HG03139 (cell line): ENCODE measurements around the gene LSM3.

Experiments
- ATAC-seq: cut with Tn5 transposase; IDR thresholded peaks from one replicate; pipeline ENCODE4 v1.9.1; 2021; ENCODE audit not compliant: unreplicated experiment

Gene LSM3

GRCh38 chr3:14143271-14144225 is 35.1 kb upstream of the LSM3 start:
- no peak for ATAC-seq

DNA sequence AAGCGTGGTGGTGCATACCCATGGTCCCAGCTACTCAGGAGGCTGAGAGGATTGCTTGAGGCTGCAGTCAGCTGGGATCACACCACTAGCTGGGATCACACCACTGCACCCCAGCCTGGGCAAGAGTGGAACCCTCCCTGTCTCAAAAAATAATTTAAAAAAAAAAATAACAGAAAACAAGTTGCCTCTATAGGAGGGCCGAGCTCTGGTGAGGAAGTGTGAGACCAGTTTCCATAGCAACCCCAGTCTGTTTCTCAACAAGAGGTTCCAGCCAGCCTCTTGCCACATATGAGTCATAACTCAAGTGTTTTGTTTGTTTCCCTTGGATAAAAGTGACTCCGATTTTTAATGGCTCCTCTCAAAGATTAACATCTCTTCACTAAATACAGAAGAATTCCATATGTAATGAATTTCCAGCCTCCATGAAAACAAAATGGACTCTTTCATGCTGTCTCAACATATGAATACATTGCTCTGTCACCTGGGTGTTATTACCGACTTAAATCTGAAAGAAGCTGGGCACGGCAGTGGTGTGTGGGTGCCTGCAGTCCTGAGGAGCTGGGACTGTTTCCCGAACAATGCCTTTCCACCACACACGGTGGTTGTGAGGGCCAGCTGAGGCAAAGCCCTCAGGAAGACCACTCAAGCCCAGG is 34.1 kb upstream of the LSM3 start:
- peak; percentile 87 for ATAC-seq

- no peak for ATAC-seq
Observed at GRCh38 chr3:14145236-14145635, 33.4 kb upstream of the LSM3 start.

DNA sequence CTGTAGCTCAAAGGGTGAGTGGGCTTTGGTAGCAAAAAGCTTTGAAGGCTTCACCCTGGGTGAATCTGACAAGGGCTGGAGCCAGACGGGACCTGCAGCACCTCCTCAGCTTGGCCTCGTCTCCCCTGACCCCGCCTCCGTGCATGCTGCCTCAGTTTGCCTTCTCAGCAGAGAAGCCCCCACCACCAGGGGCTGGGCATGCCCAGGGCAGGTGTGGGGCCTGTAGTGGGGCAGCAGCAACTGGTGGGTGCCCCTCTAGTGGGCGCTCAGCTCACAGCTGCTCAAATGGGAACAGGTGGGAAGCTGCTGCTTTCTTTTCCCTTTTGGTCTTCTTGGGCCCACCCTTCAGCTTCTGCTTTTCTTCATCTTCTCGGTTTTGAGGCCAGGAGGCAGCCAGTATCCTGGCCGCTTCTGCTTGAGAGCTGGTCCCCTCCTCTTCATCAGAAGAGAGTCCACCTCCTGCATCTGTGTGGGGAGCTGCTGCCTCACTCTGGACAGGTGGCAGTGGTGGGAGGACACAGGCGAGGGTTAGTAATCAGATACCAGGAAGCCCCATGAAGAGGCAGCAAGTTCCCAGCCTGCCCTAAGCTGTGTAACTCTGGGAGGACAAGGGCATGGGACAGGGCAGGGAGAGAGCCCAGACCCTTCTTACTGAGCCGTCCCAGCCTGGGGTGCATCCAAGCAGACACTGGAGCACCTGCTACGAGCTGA is 32.8 kb upstream of the LSM3 start:
- ATAC-seq = no peak

DNA sequence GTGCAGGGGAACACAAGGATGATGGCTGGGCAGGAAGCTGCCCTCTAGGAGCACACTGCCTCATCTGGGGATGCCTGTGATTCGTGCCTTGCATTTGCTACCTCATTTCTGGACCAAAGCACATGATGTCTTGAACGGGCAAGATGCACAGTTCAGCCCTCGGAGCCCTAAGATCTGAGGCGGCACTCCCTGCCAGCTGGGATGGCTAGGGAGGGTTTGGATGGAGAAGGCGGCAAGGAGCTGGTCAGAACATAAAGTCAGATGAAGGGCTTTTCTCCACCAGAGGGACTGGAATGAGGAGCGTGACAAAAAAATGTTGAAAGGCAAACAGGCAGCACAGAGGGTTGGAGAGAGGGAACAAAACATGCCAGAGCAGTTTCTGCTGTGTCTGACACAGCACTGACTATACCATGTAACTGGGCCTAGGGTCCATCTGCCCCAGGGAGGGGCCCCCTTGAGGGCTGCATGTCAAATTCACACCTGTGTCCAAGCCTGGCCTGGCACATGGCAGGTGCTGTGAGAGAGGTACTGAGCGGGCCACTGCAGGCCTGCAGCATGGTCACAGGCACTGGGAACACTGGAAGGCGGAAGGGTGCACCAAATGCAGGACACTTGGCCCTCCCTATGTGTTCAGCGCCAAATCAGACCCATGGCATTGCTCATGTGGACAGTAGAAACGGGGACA is 32.1 kb upstream of the LSM3 start:
- ATAC-seq = no peak

DNA sequence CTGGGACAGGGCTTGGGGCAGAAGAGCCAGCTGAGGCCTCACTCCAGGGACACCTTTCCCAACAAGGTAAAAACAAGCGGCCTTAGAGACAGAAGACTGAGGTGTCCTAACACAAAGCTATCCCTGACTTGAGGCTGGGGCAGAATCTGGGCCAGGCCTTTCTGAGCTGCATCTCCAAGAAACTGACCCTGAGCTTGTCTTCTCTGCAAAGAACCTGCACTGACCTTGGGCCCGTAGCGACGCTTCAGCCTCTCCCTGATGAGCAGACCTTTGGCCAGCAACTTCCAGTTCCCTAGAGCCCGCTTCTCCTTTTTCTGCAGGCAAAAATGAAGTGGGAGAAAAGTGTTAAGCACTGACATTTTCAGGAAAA is 31.6 kb upstream of the LSM3 start:
- no peak for ATAC-seq

DNA sequence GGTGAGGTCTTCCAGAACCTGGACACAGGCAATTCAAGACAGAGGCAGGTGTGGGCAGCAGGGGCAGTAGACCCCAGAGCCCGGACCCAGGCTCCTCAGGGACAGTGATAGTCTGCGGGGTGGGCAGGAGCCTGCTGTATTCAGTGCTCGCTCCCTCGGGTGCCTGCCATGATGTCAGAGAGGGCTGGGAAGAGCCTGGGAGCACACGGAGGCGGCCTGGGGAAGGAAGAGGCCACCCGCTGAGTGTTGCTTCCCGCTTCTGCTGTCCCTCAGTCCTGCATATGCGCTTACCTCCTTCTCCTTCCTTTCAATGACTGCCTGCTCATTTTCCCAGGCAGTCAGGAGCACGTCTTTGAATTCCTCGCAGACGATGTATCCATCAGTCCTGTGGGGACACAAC is 31.0 kb upstream of the LSM3 start:
- no peak for ATAC-seq

DNA sequence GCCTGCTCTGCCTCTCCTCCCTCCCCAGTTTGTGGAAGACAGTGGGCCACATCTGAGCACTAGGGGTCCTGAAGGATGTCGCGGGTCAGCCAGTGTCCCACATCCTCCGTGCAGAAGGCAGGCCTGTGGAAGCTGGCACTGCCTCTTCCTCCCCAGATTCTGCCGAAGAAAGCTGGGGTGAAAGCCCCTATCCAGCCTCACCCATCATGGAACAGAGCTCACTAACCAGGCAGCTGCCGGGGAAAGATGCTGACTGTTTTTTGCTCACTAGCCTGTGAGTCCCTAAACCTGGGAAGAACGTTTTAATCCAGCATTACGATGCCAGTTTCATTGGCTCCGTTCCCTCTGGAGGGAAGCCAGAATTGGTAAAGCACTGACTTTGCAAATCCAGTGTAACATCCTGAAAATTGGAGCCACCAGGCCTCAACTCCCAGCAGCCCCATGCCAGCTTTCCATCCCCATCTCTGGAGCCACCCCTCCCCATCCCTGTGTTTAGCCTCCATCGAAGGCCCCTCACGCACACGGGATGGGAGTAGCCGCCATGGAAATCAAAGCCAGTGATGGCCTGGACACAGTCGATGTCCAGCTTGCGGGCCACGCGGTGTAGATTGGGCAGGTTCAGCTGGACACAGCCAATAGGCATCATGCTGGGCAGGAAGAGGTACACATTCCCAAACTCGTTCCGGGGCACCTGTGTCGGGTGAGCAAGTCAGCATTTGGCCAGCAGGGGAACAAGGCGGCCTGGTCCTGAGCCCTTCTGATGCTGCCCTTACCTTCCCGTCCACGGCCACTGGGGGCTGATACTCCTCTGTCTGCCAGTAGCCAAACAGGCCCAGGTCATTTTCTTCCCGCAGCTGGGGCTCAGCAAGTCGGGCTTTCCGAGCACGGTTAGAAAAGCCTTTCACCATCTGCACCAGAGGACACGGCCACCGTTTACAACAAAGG is 30.3 kb upstream of the LSM3 start:
- ATAC-seq = no peak

DNA sequence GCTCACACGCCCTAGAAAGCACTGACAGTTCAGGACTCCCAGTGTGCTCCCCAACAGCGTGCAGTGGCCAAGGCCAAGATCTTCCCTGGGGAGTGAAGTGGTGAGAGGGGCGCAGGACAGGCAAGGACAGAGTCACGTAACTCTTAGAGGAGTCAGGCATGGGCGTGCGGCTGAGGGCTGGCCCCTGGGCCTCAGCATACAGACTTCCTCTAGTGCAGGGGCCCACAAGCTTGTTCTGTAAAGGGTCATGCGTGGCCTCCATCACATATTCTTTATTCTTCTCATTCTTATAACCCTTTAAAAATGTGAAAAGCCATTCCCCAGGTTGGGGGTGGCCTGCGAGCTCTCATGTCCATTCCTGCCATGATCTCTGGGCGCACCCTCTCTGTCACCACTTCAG is 28.5 kb upstream of the LSM3 start:
- ATAC-seq = no peak

GRCh38 chr3:14150491-14151230 is 28.0 kb upstream of the LSM3 start:
- no peak for ATAC-seq

- ATAC-seq = no peak
Observed at GRCh38 chr3:14151471-14152083, 27.0 kb upstream of the LSM3 start.

DNA sequence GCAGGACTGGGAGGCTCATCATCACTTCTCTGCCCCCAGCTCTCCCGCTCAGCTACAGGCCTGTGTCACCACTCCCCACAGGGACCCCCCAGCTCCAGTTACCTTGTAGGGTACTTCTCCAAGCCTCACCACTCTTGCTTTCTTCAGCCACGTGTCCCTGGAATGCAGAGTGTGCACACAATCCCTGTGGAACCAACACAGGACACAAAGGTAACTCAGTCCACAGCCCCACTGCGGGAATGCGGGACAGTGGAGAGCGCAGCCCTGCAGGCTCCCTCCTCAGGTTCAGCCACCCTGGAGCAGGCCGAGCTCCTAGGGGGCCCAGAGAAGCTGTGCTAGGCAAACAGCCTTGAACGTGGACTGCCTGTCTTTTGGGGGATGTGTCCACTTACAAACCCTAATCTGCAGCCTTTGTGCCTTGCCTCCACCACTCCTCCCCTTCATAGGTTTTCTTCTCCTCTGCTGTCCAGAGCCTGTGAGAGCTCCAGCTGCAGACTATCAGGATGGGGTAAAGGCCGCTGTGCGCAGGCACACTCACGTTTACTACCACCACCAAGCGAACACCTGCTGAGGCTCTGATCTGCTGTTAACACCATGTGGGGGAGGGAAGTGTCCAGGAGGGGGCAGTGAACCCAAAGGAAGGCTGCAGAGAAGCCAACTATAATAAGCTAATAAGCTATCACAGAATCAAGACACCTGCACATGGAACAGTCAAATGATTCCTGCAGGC is 26.2 kb upstream of the LSM3 start:
- ATAC-seq = no peak

GRCh38 chr3:14152963-14153355 is 25.7 kb upstream of the LSM3 start:
- no peak for ATAC-seq

DNA sequence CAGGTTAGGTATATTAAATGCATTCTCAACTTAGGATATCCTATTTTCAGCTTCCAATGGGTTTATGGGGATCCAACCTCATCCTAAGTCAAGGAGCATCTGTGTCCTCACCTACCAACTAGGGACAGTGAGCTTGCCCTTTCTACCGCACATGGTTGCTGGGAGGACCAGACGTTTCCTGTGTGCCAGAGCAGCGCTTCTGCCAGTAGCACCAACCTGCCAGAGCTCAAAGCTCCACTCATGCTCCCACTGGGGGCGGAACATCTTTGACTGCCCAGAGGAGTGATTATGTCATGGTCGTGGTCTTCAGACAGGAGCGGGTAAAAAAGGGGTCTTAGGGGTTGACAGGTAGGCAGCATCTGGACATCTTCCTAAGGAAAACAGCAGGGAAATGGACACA is 25.0 kb upstream of the LSM3 start:
- ATAC-seq = no peak

- ATAC-seq = no peak
Observed at GRCh38 chr3:14154276-14154675, 24.3 kb upstream of the LSM3 start.

GRCh38 chr3:14154895-14155440 is 23.6 kb upstream of the LSM3 start:
- no peak for ATAC-seq

DNA sequence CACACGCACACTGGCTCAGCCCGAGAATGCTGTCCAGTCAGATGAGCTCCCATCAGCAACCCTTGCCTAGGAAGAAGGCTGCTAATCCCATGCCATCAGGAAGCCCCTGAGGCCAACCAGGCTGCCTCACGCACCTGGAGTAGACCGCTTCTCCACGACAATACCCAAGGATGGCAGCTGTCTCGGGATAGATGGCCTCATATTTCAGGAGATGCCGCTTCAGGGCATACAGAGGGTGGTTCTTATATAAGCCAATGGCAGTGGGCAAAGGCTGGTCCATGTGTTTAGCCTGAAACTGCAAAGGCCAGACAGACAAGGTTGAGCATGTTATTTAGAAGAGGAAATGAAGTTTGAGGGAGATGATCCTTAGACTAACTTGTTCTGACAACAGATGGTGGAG is 22.4 kb upstream of the LSM3 start:
- no peak for ATAC-seq
